GM21423 (cell line): ENCODE data around the gene TMEM80.
"Not testable (repeated sequence)": the region's sequence is repeated elsewhere in the genome, so short reads cannot be mapped to it uniquely, and the experiment has no call there.

Experiments
- ATAC-seq: cut with Tn5 transposase; IDR thresholded peaks from one replicate; pipeline ENCODE4 v1.9.1; 2021; ENCODE audit warnings: mild to moderate bottlenecking, moderate library complexity; ENCODE audit not compliant: unreplicated experiment

The TMEM80 gene

GRCh38 chr11:720642-721246, 25.1 kb downstream of the TMEM80 start:
- no peak for ATAC-seq

GRCh38 chr11:721247-721740, 25.7 kb downstream of the TMEM80 start:
- no peak for ATAC-seq

DNA sequence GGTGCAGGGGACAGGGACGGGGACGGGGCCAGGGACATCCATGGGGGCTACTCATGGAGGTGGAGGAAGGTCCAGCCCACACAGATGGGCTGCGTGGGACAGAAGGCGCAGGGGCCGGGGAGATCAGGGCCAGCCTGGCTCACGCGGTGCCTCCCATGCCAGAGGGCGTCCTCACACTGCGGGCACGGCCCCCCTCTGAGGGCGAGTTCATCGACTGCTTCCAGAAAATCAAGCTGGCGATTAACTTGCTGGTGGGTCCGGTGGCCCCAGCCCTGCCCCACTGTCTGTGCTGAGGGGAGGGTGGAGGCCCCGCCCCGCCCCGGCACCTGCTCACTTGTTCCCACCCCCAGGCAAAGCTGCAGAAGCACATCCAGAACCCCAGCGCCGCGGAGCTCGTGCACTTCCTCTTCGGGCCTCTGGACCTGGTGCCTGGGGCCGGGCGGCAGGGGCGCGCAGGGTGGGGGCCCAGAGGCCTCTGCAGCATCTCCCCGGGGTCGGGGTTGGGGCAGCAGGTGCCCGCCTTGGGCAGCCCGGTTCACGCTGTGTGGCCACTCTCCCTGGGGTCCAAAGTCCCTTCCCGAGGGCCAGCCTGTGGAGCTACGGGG, 26.2 kb downstream of the TMEM80 start:
- ATAC-seq: no peak

DNA sequence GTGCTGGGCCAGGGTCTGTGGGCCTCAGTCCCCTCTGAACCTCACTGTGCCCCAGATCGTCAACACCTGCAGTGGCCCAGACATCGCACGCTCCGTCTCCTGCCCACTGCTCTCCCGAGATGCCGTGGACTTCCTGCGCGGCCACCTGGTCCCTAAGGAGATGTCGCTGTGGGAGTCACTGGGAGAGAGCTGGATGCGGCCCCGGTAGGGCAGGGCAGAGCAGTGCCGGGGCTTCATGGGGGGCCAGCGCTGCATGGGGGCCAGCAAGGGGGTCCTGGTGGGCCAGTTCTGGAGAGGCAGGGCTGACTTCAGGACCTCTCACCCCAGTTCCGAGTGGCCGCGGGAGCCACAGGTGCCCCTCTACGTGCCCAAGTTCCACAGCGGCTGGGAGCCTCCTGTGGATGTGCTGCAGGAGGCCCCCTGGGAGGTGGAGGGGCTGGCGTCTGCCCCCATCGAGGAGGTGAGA, 26.8 kb downstream of the TMEM80 start:
- ATAC-seq: no peak

DNA sequence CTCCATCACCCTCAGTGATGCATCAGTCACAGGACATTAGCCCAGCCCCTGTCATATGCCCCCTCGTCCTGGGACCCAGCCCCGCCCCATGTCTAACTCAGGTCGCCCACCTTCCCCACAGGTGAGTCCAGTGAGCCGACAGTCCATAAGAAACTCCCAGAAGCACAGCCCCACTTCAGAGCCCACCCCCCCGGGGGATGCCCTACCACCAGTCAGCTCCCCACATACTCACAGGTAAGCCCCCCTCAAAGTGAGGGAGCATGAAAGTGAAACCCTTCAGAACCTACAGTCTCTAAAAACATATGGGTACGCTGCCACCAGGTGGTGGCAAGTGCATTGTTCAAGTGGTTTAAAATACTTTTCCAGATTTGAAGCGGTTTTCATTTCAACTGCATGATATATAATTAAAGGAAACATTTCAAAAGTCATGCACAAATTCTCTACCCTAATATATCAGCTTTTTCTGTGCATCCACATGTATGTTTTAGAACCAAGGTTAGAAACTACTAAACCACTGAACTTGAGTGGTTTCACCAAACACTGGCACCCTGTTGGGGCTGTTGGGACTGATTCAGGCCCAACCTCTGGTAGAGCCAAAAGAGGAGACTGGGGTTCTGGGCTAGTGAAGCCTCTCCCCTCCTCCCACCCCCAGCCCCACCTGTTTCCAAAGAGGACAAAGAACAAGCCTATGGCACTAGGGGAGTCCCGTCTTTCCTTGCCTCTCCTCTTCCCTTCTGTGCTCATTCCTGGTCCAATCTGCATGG, 27.7 kb downstream of the TMEM80 start:
- ATAC-seq: no peak

- no peak for ATAC-seq
Measured at GRCh38 chr11:724049-724777, 28.6 kb downstream of the TMEM80 start.

GRCh38 chr11:724778-725386, 29.3 kb downstream of the TMEM80 start:
- no peak for ATAC-seq

- no peak for ATAC-seq
Measured at GRCh38 chr11:725624-726202, 30.1 kb downstream of the TMEM80 start.

GRCh38 chr11:726278-727220, 30.9 kb downstream of the TMEM80 start:
- no peak for ATAC-seq

GRCh38 chr11:727281-727701, 31.7 kb downstream of the TMEM80 start:
- ATAC-seq: no peak

GRCh38 chr11:727859-728748, 32.5 kb downstream of the TMEM80 start:
- no peak for ATAC-seq

GRCh38 chr11:728901-729491, 33.4 kb downstream of the TMEM80 start:
- ATAC-seq: no peak

DNA sequence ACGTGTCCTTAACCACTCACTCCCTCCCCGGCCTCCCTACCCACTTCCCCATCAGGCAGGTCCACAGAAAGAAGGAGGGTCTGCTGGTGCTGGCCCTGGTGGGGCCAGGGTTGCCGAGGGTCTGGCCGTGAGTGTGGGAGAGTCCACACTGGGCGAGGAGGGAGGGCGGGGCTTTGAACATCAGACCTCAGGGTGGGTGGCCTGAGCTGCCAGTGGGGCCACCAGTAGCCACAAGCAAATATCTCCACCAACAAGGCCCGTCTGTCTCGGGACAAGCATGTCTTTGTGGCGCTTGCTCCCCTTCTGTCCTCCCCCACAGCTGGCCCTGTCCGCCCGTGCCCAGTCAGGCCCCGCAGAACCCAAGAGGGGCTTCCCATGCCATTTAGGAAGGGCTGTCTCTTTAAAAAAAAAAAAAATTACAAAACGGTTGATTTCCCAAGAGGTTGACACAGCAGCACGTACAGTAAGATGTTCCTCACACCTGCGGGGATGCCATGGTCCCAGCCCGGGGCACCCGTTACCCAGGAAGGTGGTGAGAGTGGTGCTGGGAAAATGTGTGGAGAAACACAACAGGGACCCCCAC, 34.0 kb downstream of the TMEM80 start:
- no peak for ATAC-seq

DNA sequence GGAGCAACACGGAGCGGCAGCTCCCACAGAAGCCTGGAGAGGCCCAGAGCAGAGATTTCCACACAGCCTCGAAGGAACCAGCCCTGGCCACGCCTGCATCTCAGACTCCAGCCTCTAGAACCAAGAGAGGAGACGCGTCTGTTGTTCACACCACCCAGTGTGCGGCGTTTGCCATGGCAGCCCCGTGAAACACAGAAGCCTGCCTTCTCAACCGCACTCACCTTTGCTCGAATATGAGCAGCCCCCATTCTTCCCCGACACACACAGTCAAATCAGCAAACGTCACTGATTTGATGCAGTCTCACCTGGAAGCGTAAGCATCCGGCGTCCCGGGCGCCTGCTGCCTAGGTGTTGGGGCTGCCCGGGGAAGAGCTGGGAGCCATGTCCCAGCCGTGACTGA, 37.5 kb downstream of the TMEM80 start:
- ATAC-seq: no peak

- not testable (repeated sequence) for ATAC-seq
Measured at GRCh38 chr11:734541-734940, 38.9 kb downstream of the TMEM80 start.

- ATAC-seq: no peak
Measured at GRCh38 chr11:737366-737765, 41.8 kb downstream of the TMEM80 start.

GRCh38 chr11:737899-738298, 42.3 kb downstream of the TMEM80 start:
- ATAC-seq: not testable (repeated sequence)

DNA sequence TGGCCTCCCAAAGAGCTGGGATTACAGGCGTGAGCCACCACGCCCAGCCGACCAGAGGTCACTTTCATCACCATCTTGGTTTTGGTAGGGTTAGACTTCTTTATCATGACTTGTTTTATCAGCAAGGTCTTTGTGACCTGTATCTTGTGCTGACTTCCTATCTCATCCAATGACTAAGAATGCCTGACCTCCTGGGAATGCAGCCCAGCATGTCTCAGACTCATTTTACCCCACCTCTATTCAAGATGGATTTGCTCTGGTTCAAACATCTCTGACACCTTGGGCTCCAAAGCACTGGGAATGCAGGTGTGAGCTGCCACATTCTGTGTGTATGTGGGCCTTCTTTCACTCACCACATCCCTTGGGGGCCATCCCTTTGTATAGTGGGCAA, 46.5 kb downstream of the TMEM80 start:
- no peak for ATAC-seq
